Measurements from ENCODE around the gene ANXA8.
"Not testable (repeated sequence)": the region's sequence is repeated elsewhere in the genome, so short reads cannot be mapped to it uniquely, and the experiment has no call there.

- TF ChIP-seq, protein P1, sequence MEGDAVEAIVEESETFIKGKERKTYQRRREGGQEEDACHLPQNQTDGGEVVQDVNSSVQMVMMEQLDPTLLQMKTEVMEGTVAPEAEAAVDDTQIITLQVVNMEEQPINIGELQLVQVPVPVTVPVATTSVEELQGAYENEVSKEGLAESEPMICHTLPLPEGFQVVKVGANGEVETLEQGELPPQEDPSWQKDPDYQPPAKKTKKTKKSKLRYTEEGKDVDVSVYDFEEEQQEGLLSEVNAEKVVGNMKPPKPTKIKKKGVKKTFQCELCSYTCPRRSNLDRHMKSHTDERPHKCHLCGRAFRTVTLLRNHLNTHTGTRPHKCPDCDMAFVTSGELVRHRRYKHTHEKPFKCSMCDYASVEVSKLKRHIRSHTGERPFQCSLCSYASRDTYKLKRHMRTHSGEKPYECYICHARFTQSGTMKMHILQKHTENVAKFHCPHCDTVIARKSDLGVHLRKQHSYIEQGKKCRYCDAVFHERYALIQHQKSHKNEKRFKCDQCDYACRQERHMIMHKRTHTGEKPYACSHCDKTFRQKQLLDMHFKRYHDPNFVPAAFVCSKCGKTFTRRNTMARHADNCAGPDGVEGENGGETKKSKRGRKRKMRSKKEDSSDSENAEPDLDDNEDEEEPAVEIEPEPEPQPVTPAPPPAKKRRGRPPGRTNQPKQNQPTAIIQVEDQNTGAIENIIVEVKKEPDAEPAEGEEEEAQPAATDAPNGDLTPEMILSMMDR (IDR thresholded peaks at IDR 0.05) = not testable (repeated sequence)
- not testable (repeated sequence) for TF ChIP-seq POLR2A (IDR thresholded peaks at IDR 0.05)
These were observed 11.8 kb downstream of the ANXA8 start for GRCh38 chr10:47472072-47472471.
